Hepatocyte (in vitro differentiated cells): ENCODE results near the gene TFG. TPM values are rescaled to one million over a fixed set of nuclear protein-coding genes. Genes with fewer than 3 reads are reported as not detected.

Source experiments
- DNase-seq: peaks from one replicate; pipeline ENCODE4 v3.0.0-alpha.2; 2016; ENCODE audit warnings: low spot score
- H2AFZ ChIP-seq: fragments of 200-600 bp; sonication (generic); 2 replicates; pipeline ENCODE4 v1.6.0; 2016; ENCODE audit warnings: antibody characterized with exemption, mild to moderate bottlenecking
- H3K27ac ChIP-seq: fragments of 200-600 bp; sonication (generic); 2 replicates; pipeline ENCODE4 v1.5.1; 2016; ENCODE audit warnings: mild to moderate bottlenecking
- H3K27me3 ChIP-seq: fragments of 200-600 bp; sonication (generic); 2 replicates; pipeline ENCODE4 v1.6.1; 2016
- H3K36me3 ChIP-seq: fragments of 200-600 bp; sonication (generic); replicated peaks from 2 replicates; pipeline ENCODE4 v1.5.1; 2016; ENCODE audit warnings: low read depth; ENCODE audit not compliant: insufficient read depth
- H3K4me1 ChIP-seq: fragments of 200-600 bp; sonication (generic); 2 replicates; pipeline ENCODE4 v1.5.1; 2016; ENCODE audit warnings: mild to moderate bottlenecking, moderate library complexity; ENCODE audit not compliant: insufficient read depth
- H3K4me2 ChIP-seq: fragments of 200-600 bp; sonication (generic); 2 replicates; pipeline ENCODE4 v1.6.0; 2016
- H3K4me3 ChIP-seq: fragments of 200-600 bp; sonication (generic); 2 replicates; pipeline ENCODE4 v1.5.1; 2016; ENCODE audit warnings: mild to moderate bottlenecking
- H3K79me2 ChIP-seq: fragments of 200-600 bp; sonication (generic); 2 replicates; pipeline ENCODE4 v1.6.0; 2017; ENCODE audit warnings: mild to moderate bottlenecking
- H3K9me2 ChIP-seq: fragments of 200-600 bp; sonication (generic); replicated peaks from 2 replicates; pipeline ENCODE4 v1.6.0; 2017; ENCODE audit warnings: mild to moderate bottlenecking; ENCODE audit not compliant: insufficient read depth
- H3K9me3 ChIP-seq: fragments of 200-600 bp; sonication (generic); 2 replicates; pipeline ENCODE4 v1.5.1; 2016; ENCODE audit warnings: low read depth, mild to moderate bottlenecking
- H4K20me1 ChIP-seq: fragments of 200-600 bp; sonication (generic); 2 replicates; pipeline ENCODE4 v1.6.0; 2016; ENCODE audit warnings: mild to moderate bottlenecking; ENCODE audit not compliant: insufficient read depth, poor library complexity, severe bottlenecking
- EZH2 ChIP-seq: fragments of 200-600 bp; sonication (generic); IDR thresholded peaks from 2 replicates; pipeline ENCODE4 v1.6.1; 2016; ENCODE audit warnings: antibody characterized with exemption, mild to moderate bottlenecking, borderline replicate concordance
- EZH2phosphoT487 ChIP-seq: fragments of 200-600 bp; sonication (generic); IDR thresholded peaks from one replicate; pipeline ENCODE4 v1.6.1; 2018; ENCODE audit warnings: antibody characterized with exemption, mild to moderate bottlenecking, low read depth, moderate library complexity; ENCODE audit not compliant: unreplicated experiment, severe bottlenecking
- WGBS: methylation state at CpG from one replicate; pipeline ENCODE4 v1.1.6; 2016; ENCODE audit warnings: low lambda C conversion rate; ENCODE audit errors: missing lambda C conversion rate; 5-methylcytosine and 5-hydroxymethylcytosine counted together
- polyA plus RNA-seq: library from polyadenylated mRNA; unstranded; fragments of >200 nt; fragmentation: Nextera tagmentation; extraction: Ambion mirVana; gene quantifications from 2 replicates; pipeline ENCODE4 v1.2.1, GENCODE V29; 2016
- total RNA-seq: library from RNA; depleted of rRNA; stranded (reverse); fragments of >200 nt; gene quantifications from 2 replicates; pipeline ENCODE4 v1.2.3, GENCODE V29; 2014
- TF ChIP-seq, protein P1 (sequence below): fragments of 200-600 bp; sonication (generic); IDR thresholded peaks from 2 replicates; pipeline ENCODE4 v1.5.1; 2016; ENCODE audit warnings: antibody characterized with exemption, mild to moderate bottlenecking; ENCODE audit not compliant: poor library complexity

Gene TFG
- total and polyA plus RNA-seq, 2 experiments from 2014 or later = 150 to 228 TPM

DNA sequence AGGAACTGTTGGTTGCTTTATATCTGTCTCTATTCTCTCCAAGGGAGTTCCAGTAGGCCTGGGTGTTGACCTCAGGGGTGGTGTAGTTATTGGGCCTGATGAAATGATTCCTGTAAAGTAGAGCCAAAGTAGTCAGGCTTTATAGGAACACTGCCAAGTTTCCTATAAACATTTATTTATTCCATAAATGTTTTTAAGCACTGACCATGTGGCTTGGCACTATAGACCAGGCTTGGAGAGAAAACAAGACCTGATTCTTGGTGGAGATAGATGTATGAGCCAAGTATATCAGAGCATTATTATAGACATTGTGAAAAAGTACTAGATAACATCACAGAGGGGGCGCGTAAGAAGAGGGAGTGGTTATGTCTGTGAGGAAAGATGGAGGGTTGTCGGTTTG is 65.9 kb downstream of the TFG start:
- Histone ChIP-seq H3K27me3 (no peaks in the 10 kb centered on the region), H2AFZ (no peak overlapping the region), H3K4me1 (no peaks in the 10 kb centered on the region), H3K9me3 (no peaks in the 10 kb centered on the region), H3K27ac (no peak overlapping the region), H3K9me2 (no peaks in the 10 kb centered on the region), H3K4me2 (no peak overlapping the region), H3K79me2 (no peaks in the 10 kb centered on the region), H4K20me1 (no peaks in the 10 kb centered on the region), H3K36me3 (no peaks in the 10 kb centered on the region), H3K4me3 (no peak overlapping the region)
- 94% methylated on average over 3 of the region's 3 CpGs for WGBS
- DNase-seq = no peak
- TF ChIP-seq, protein P1, sequence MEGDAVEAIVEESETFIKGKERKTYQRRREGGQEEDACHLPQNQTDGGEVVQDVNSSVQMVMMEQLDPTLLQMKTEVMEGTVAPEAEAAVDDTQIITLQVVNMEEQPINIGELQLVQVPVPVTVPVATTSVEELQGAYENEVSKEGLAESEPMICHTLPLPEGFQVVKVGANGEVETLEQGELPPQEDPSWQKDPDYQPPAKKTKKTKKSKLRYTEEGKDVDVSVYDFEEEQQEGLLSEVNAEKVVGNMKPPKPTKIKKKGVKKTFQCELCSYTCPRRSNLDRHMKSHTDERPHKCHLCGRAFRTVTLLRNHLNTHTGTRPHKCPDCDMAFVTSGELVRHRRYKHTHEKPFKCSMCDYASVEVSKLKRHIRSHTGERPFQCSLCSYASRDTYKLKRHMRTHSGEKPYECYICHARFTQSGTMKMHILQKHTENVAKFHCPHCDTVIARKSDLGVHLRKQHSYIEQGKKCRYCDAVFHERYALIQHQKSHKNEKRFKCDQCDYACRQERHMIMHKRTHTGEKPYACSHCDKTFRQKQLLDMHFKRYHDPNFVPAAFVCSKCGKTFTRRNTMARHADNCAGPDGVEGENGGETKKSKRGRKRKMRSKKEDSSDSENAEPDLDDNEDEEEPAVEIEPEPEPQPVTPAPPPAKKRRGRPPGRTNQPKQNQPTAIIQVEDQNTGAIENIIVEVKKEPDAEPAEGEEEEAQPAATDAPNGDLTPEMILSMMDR = no peak
- no peak for TF ChIP-seq EZH2
- no peak for TF ChIP-seq EZH2phosphoT487

DNA sequence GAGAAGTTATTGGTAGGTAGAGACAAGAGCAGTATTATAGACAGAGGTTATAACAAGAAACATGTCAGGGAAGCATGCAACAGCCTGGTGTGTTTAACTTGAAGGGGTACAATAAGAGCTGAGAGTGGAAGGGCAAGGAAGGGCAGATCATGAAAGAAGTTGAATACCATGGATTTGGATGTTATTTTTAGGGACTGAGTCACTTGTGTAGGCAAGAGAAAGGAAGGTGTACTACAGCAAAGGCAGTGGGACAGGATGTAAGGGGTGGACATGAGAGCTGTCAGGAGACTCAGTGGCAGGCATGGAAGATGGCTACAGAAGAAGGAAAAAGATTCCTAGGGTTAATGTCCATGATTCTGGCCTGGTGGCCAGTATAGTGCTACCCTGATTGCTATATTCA is 66.4 kb downstream of the TFG start:
- TF ChIP-seq EZH2phosphoT487 = no peak
- TF ChIP-seq EZH2 = no peak
- TF ChIP-seq, protein P1 = no peak
- Histone ChIP-seq H3K27me3 (no peaks in the 10 kb centered on the region), H3K9me2 (no peaks in the 10 kb centered on the region), H3K9me3 (no peaks in the 10 kb centered on the region), H3K36me3 (no peaks in the 10 kb centered on the region), H3K27ac (no peak overlapping the region), H2AFZ (no peak overlapping the region), H3K79me2 (no peaks in the 10 kb centered on the region), H4K20me1 (no peaks in the 10 kb centered on the region), H3K4me1 (no peaks in the 10 kb centered on the region), H3K4me3 (no peak overlapping the region), H3K4me2 (no peak overlapping the region)
- DNase-seq = no peak

- Histone ChIP-seq H3K9me3 (no peaks in the 10 kb centered on the region), H4K20me1 (no peaks in the 10 kb centered on the region), H3K27ac (no peak overlapping the region), H3K79me2 (no peaks in the 10 kb centered on the region), H2AFZ (no peak overlapping the region), H3K4me1 (no peaks in the 10 kb centered on the region), H3K9me2 (no peaks in the 10 kb centered on the region), H3K36me3 (no peaks in the 10 kb centered on the region), H3K27me3 (no peaks in the 10 kb centered on the region), H3K4me2 (no peak overlapping the region), H3K4me3 (no peak overlapping the region)
- 93% methylated on average over 2 of the region's 2 CpGs for WGBS
- DNase-seq = no peak
- TF ChIP-seq EZH2phosphoT487 (no peak), EZH2 (no peak)
- TF ChIP-seq, protein P1 = no peak
Measured at GRCh38 chr3:100776097-100776729, 66.9 kb downstream of the TFG start.

GRCh38 chr3:100776746-100777145 is 67.5 kb downstream of the TFG start:
- H3K36me3 ChIP-seq = no peaks in the 10 kb centered on the region
- no peak overlapping the region for H3K27ac ChIP-seq
- no peaks in the 10 kb centered on the region for H4K20me1 ChIP-seq
- H3K4me1 ChIP-seq = no peaks in the 10 kb centered on the region
- no peaks in the 10 kb centered on the region for H3K9me3 ChIP-seq
- no peak overlapping the region for H3K4me2 ChIP-seq
- TF ChIP-seq, protein P1 = no peak
- TF ChIP-seq EZH2 (no peak), EZH2phosphoT487 (no peak)
- 98% methylated on average over 2 of the region's 2 CpGs for WGBS
- H3K4me3 ChIP-seq = no peak overlapping the region
- H3K27me3 ChIP-seq = no peaks in the 10 kb centered on the region
- H3K79me2 ChIP-seq = no peaks in the 10 kb centered on the region
- H2AFZ ChIP-seq = no peak overlapping the region
- DNase-seq = no peak
- no peaks in the 10 kb centered on the region for H3K9me2 ChIP-seq
